Fibroblast of lung (primary cell): ENCODE measurements around the gene NUP58. TPM values are rescaled to one million over a fixed set of nuclear protein-coding genes. Genes with fewer than 3 reads are reported as not detected.

Source experiments
- DNase-seq, 2 donors: peaks; one replicate each; pipeline versions ENCODE4 v3.0.0 to v3.0.0-alpha.2; 2010; ENCODE audit warnings: low read depth in 2 of 2
- H2AFZ ChIP-seq: 2 replicates; pipeline ENCODE4 v1.5.1; 2012; ENCODE audit warnings: low read length, control low read depth, inconsistent platforms
- H3K27ac ChIP-seq: 2 replicates; pipeline ENCODE4 v1.5.1; 2011; ENCODE audit warnings: low read length, control low read depth; ENCODE audit not compliant: insufficient read depth
- H3K27me3 ChIP-seq: 2 replicates; pipeline ENCODE4 v1.5.1; 2011; ENCODE audit warnings: mild to moderate bottlenecking, low read length; ENCODE audit not compliant: control insufficient read depth, insufficient read depth
- H3K36me3 ChIP-seq: 2 replicates; pipeline ENCODE4 v1.5.1; 2011; ENCODE audit warnings: low read length; ENCODE audit not compliant: control insufficient read depth, insufficient read depth
- H3K4me1 ChIP-seq: 2 replicates; pipeline ENCODE4 v1.5.1; 2011; ENCODE audit warnings: low read length; ENCODE audit not compliant: control insufficient read depth, insufficient read depth; ENCODE audit errors: extremely low read depth
- H3K4me2 ChIP-seq: 2 replicates; pipeline ENCODE4 v1.5.1; 2011; ENCODE audit warnings: low read length, control low read depth; ENCODE audit not compliant: insufficient read depth; ENCODE audit errors: extremely low read depth
- H3K4me3 ChIP-seq, 4 experiments: fragments of 200-600 bp in 1 of 4; sonication (generic) in 1 of 4; replicated peaks in 1 of 4; 2 replicates each; pipeline ENCODE4 v1.5.1; 2011 to 2016; ENCODE audit warnings: low read length in 4 of 4, low read depth in 3 of 4, mild to moderate bottlenecking in 3 of 4, control low read depth in 2 of 4, inconsistent platforms in 1 of 4, mixed read lengths in 1 of 4; ENCODE audit not compliant: insufficient read depth in 1 of 4; ENCODE audit errors: control extremely low read depth in 1 of 4
- H3K79me2 ChIP-seq: 2 replicates; pipeline ENCODE4 v1.5.1; 2012; ENCODE audit warnings: mild to moderate bottlenecking, low read length, inconsistent platforms; ENCODE audit not compliant: control insufficient read depth, insufficient read depth
- H3K9ac ChIP-seq: 2 replicates; pipeline ENCODE4 v1.5.1; 2011; ENCODE audit warnings: mild to moderate bottlenecking, low read length, control low read depth; ENCODE audit not compliant: insufficient read depth
- H3K9me3 ChIP-seq: 2 replicates; pipeline ENCODE4 v1.5.1; 2012; ENCODE audit warnings: low read depth, low read length; ENCODE audit not compliant: control insufficient read depth, insufficient read depth
- H4K20me1 ChIP-seq: 2 replicates; pipeline ENCODE4 v1.5.1; 2011; ENCODE audit warnings: low read length; ENCODE audit not compliant: control insufficient read depth, insufficient read depth; ENCODE audit errors: extremely low read depth
- CTCF ChIP-seq, 2 donors: IDR thresholded peaks in 1 of 2; conservative IDR thresholded peaks in 1 of 2; 1 replicate in 1 of 2; 2 replicates in 1 of 2; pipeline ENCODE4 v1.5.1; 2011 to 2012; ENCODE audit warnings: low read length in 2 of 2, control low read depth in 1 of 2, inconsistent platforms in 1 of 2, low read depth in 1 of 2, mild to moderate bottlenecking in 1 of 2
- EZH2 ChIP-seq: IDR thresholded peaks from 2 replicates; pipeline ENCODE4 v1.5.1; 2012; ENCODE audit warnings: low read length, control low read depth, mild to moderate bottlenecking; ENCODE audit errors: missing control alignments
- polyA plus RNA-seq, 2 donors: library from polyadenylated mRNA; depleted of rRNA in 1 of 2; stranded (reverse) in 1 of 2; unstranded in 1 of 2; fragments of >200 nt; gene quantifications; 2 replicates each; pipeline ENCODE4 v1.2.1, GENCODE V29; 2011 to 2012; ENCODE audit warnings: missing spikeins in 1 of 2
- total RNA-seq: library from RNA; depleted of rRNA; stranded (reverse); fragments of >200 nt; gene quantifications from 2 replicates; pipeline ENCODE4 v1.2.1, GENCODE V29; 2014

Gene NUP58
- total and polyA plus RNA-seq, 2 donors (not counting 1 experiment from before 2014, with no cell fraction given): 39.3 to 57.6 TPM

- no peak for TF ChIP-seq EZH2
- no peak for TF ChIP-seq CTCF (conservative IDR thresholded peaks at IDR 0.05 in 1 of 2, IDR thresholded peaks at IDR 0.05 in 1 of 2; ENCODE audit: low read depth in 1 of 2, low read length in 2 of 2)
- no peak overlapping the region for H3K27ac ChIP-seq
- no peaks in the 10 kb centered on the region for H3K4me1 ChIP-seq
- H3K36me3 ChIP-seq: no peaks in the 10 kb centered on the region
- no peaks in the 10 kb centered on the region for H4K20me1 ChIP-seq
- H3K27me3 ChIP-seq: peaks cover 11% of the 10 kb centered on the region
- no peak overlapping the region for H2AFZ ChIP-seq
- no peak for DNase-seq
- no peaks in the 10 kb centered on the region for H3K9me3 ChIP-seq
- H3K4me2 ChIP-seq: no peak overlapping the region
- no peak overlapping the region for H3K4me3 ChIP-seq
- H3K79me2 ChIP-seq: no peaks in the 10 kb centered on the region
- H3K9ac ChIP-seq: no peak overlapping the region
Observed at GRCh38 chr13:25295701-25296100, 5.7 kb upstream of the NUP58 start.

- Histone ChIP-seq H3K4me1 (no peaks in the 10 kb centered on the region), H3K9ac (no peak overlapping the region), H3K79me2 (peaks cover 43% of the 10 kb centered on the region), H3K9me3 (no peaks in the 10 kb centered on the region), H3K27me3 (peaks cover 3% of the 10 kb centered on the region), H2AFZ (peak overlapping the region; percentile 85), H4K20me1 (no peaks in the 10 kb centered on the region), H3K4me2 (peak overlapping the region; percentile 61), H3K4me3 (peak overlapping the region in 3 of 4 experiments; percentile 31 to 84 (median 68)), H3K36me3 (peaks cover 2% of the 10 kb centered on the region), H3K27ac (peak overlapping the region; percentile 98)
- no peak for TF ChIP-seq EZH2
- no peak for TF ChIP-seq CTCF (conservative IDR thresholded peaks at IDR 0.05 in 1 of 2, IDR thresholded peaks at IDR 0.05 in 1 of 2; ENCODE audit: low read depth in 1 of 2, low read length in 2 of 2)
- no peak for DNase-seq
Observed at GRCh38 chr13:25300861-25301346, 521 bp upstream of the NUP58 start.

GRCh38 chr13:25302121-25302520, 696 bp downstream of the NUP58 start:
- H3K36me3 ChIP-seq: peaks cover 2% of the 10 kb centered on the region
- H4K20me1 ChIP-seq: no peaks in the 10 kb centered on the region
- peak overlapping the region; percentile 68 to 95 (median 86) for H3K4me3 ChIP-seq
- peak overlapping the region; percentile 98 for H3K27ac ChIP-seq
- no peaks in the 10 kb centered on the region for H3K9me3 ChIP-seq
- H3K27me3 ChIP-seq: no peaks in the 10 kb centered on the region
- H3K4me2 ChIP-seq: peak overlapping the region; percentile 91
- H3K9ac ChIP-seq: peak overlapping the region; percentile 95
- peaks cover 54% of the 10 kb centered on the region for H3K79me2 ChIP-seq
- TF ChIP-seq CTCF (conservative IDR thresholded peaks at IDR 0.05 in 1 of 2, IDR thresholded peaks at IDR 0.05 in 1 of 2; ENCODE audit: low read depth in 1 of 2, low read length in 2 of 2) (no peak), EZH2 (no peak)
- H2AFZ ChIP-seq: peak overlapping the region; percentile 63
- DNase-seq: no peak
- no peaks in the 10 kb centered on the region for H3K4me1 ChIP-seq
